ENCODE data around the gene PDE3B. TPM values are rescaled to one million over a fixed set of nuclear protein-coding genes. Genes with fewer than 3 reads are reported as not detected.

PDE3B gene
- total RNA-seq, 4 donors from 2014 or later: 14.0 to 30.5 (median 18.0) TPM

- no peak overlapping the region for H3K4me3 ChIP-seq
- TF ChIP-seq POLR2A (IDR thresholded peaks at IDR 0.05): no peak
- TF ChIP-seq CTCF (IDR thresholded peaks at IDR 0.05): no peak
- no peak overlapping the region for H3K27ac ChIP-seq
- H3K9me3 ChIP-seq: no peaks in the 10 kb centered on the region
- DNase-seq: no peak
- H3K36me3 ChIP-seq: no peaks in the 10 kb centered on the region
- H3K27me3 ChIP-seq: no peaks in the 10 kb centered on the region
- peaks cover 0 to 22% (median 4%) of the 10 kb centered on the region in 4 donors for H3K4me1 ChIP-seq
These were observed 263.4 kb downstream of the PDE3B start for GRCh38 chr11:14906993-14907392.

GRCh38 chr11:14907411-14908213 lies 264.0 kb downstream of the PDE3B start:
- H3K36me3 ChIP-seq: no peaks in the 10 kb centered on the region
- H3K4me1 ChIP-seq: peaks cover 0 to 22% (median 4%) of the 10 kb centered on the region in 4 donors
- no peak overlapping the region for H3K4me3 ChIP-seq
- H3K9me3 ChIP-seq: no peaks in the 10 kb centered on the region
- peak; percentile 90 to 95 (median 91) for DNase-seq
- TF ChIP-seq CTCF (IDR thresholded peaks at IDR 0.05) (peak; percentile 42 to 88 (median 80)), POLR2A (IDR thresholded peaks at IDR 0.05) (no peak)
- H3K27me3 ChIP-seq: no peaks in the 10 kb centered on the region
- H3K27ac ChIP-seq: peak overlapping the region in 1 of 4 donors; percentile 12

- Histone ChIP-seq H3K4me3 (no peak overlapping the region), H3K27ac (peak overlapping the region in 1 of 4 donors; percentile 12), H3K4me1 (peaks cover 0 to 22% (median 4%) of the 10 kb centered on the region in 4 donors), H3K9me3 (no peaks in the 10 kb centered on the region), H3K27me3 (no peaks in the 10 kb centered on the region), H3K36me3 (no peaks in the 10 kb centered on the region)
- peak; percentile 36 to 77 (median 57) for TF ChIP-seq CTCF (IDR thresholded peaks at IDR 0.05)
- TF ChIP-seq POLR2A (IDR thresholded peaks at IDR 0.05): no peak
- peak in 2 of 3 donors; percentile 39 to 73 for DNase-seq
These were observed 264.7 kb downstream of the PDE3B start for GRCh38 chr11:14908214-14908880.

GRCh38 chr11:14914536-14914935 lies 270.9 kb downstream of the PDE3B start:
- H3K9me3 ChIP-seq: no peaks in the 10 kb centered on the region
- H3K36me3 ChIP-seq: no peaks in the 10 kb centered on the region
- TF ChIP-seq POLR2A (IDR thresholded peaks at IDR 0.05): no peak
- TF ChIP-seq CTCF (IDR thresholded peaks at IDR 0.05): no peak

GRCh38 chr11:14916403-14916802 lies 272.8 kb downstream of the PDE3B start:
- H3K27me3 ChIP-seq: no peaks in the 10 kb centered on the region
- no peak for TF ChIP-seq POLR2A (IDR thresholded peaks at IDR 0.05)
- no peak for TF ChIP-seq CTCF (IDR thresholded peaks at IDR 0.05)
- no peaks in the 10 kb centered on the region for H3K36me3 ChIP-seq
- H3K4me1 ChIP-seq: no peaks in the 10 kb centered on the region
- H3K27ac ChIP-seq: no peak overlapping the region
- no peak overlapping the region for H3K4me3 ChIP-seq
- no peak for DNase-seq
- H3K9me3 ChIP-seq: no peaks in the 10 kb centered on the region

More at GRCh38 chr11:14914536-14914935, 270.9 kb downstream of the PDE3B start:
- H3K4me3 ChIP-seq: no peak overlapping the region
- no peaks in the 10 kb centered on the region for H3K4me1 ChIP-seq
- H3K27ac ChIP-seq: no peak overlapping the region
- H3K27me3 ChIP-seq: no peaks in the 10 kb centered on the region
- DNase-seq: no peak

Small RNAs within 50 kb of the gene (small RNA-seq; reads per million reads assigned to genes)
- gene CALCP: 0 reads per million in 2 donors

Other genes with a start within 250 kb of the PDE3B start
- gene COPB1, start 144.0 kb upstream of the PDE3B start, total RNA-seq: 100 to 1,000 TPM in 1 of 4 donors, 10 to 100 TPM in 3; 58.4 to 127 (median 92.4) TPM
- 100 to 1,000 TPM in 1 of 4 donors, 10 to 100 TPM in 3; 61.9 to 117 (median 83.2) TPM for gene PSMA1, start 123.4 kb upstream of the PDE3B start, total RNA-seq
- 10 to 100 TPM; 28.9 to 48.3 (median 40.9) TPM for gene CYP2R1, start 248.4 kb downstream of the PDE3B start, total RNA-seq